ENCODE results near the gene EML6. TPM values are rescaled to one million over a fixed set of nuclear protein-coding genes. Genes with fewer than 3 reads are reported as not detected.

EML6 gene
- total RNA-seq, 1 donor from 2014 or later = 8.1 TPM

DNA sequence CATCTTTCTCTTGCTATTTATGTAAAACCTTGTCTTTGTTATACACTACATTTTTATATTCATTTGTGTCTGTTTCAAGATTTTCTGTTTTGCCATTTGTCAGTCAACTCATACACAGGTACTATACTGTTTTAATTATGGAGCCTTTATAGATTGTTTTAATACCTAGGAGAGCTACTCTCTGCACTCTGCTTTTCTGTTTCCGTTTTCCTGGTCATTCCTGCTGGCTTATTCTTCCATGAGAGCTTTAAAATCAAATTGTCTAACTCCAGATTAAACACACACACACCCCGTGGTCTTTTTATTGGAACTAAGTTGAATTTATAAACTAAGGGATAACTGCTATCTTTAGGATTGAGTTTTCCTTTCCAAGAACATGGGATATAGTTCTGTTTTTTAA, 165.6 kb downstream of the EML6 start:
- Mint-ChIP-seq H3K4me1 (no peaks in the 10 kb centered on the region), H3K27ac (ENCODE audit: unreplicated experiment) (no peak overlapping the region), H3K9me3 (no peaks in the 10 kb centered on the region), H3K36me3 (ENCODE audit: low read depth) (no peaks in the 10 kb centered on the region), H3K4me3 (no peak overlapping the region), H3K27me3 (ENCODE audit: low read depth) (no peaks in the 10 kb centered on the region)
- DNase-seq (ENCODE audit: low read depth, low spot score) = no peak
- TF ChIP-seq, protein P1, sequence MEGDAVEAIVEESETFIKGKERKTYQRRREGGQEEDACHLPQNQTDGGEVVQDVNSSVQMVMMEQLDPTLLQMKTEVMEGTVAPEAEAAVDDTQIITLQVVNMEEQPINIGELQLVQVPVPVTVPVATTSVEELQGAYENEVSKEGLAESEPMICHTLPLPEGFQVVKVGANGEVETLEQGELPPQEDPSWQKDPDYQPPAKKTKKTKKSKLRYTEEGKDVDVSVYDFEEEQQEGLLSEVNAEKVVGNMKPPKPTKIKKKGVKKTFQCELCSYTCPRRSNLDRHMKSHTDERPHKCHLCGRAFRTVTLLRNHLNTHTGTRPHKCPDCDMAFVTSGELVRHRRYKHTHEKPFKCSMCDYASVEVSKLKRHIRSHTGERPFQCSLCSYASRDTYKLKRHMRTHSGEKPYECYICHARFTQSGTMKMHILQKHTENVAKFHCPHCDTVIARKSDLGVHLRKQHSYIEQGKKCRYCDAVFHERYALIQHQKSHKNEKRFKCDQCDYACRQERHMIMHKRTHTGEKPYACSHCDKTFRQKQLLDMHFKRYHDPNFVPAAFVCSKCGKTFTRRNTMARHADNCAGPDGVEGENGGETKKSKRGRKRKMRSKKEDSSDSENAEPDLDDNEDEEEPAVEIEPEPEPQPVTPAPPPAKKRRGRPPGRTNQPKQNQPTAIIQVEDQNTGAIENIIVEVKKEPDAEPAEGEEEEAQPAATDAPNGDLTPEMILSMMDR (conservative IDR thresholded peaks at IDR 0.05) = no peak

DNA sequence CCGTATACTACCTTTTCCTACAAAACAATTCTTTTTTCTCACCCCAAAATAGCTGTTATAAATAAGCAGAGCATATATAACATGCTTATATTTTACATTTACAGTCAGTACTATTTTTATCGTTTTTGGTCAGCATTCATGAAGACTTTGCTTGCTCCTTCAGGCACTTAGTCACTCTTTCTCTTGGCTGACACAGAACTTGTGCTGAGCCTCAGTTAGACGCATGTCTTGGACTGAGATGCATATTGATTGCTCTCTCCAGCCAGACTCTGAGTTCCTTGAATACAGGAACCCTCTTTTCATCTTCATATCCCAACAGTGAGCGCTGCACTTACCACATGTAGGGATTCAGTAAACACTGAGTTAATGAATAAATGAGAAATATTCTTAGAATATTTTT, 168.4 kb downstream of the EML6 start:
- Mint-ChIP-seq H3K4me3 (no peak overlapping the region), H3K9me3 (no peaks in the 10 kb centered on the region), H3K36me3 (ENCODE audit: low read depth) (peaks cover 2% of the 10 kb centered on the region), H3K27ac (ENCODE audit: unreplicated experiment) (no peak overlapping the region), H3K4me1 (no peaks in the 10 kb centered on the region), H3K27me3 (ENCODE audit: low read depth) (no peaks in the 10 kb centered on the region)
- DNase-seq (ENCODE audit: low read depth, low spot score) = no peak
- TF ChIP-seq, protein P1 (conservative IDR thresholded peaks at IDR 0.05) = no peak

DNA sequence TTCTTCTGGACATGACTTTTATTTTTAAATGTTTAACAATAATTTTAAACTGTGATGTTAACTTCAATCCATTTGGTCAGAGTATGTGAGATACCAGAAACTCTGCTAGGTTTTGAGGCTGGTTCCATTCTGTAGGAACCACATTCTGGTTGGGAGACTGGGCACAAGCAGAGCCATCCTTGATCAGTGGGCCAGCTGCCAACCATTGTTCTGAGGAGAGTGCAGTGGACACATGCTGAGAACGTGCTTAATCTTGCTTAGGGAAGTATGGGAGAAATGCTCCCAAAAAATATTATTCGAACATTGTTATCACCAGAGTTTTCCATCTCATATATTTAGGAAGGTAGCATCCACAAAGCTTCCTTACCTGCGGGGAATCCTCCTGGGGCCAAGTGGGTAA, 171.0 kb downstream of the EML6 start:
- Mint-ChIP-seq H3K27ac (ENCODE audit: unreplicated experiment) (no peak overlapping the region), H3K4me1 (no peaks in the 10 kb centered on the region), H3K4me3 (no peak overlapping the region), H3K9me3 (no peaks in the 10 kb centered on the region), H3K36me3 (ENCODE audit: low read depth) (peaks cover 2% of the 10 kb centered on the region), H3K27me3 (ENCODE audit: low read depth) (no peaks in the 10 kb centered on the region)
- TF ChIP-seq, protein P1 (conservative IDR thresholded peaks at IDR 0.05) = no peak
- no peak for DNase-seq (ENCODE audit: low read depth, low spot score)

GRCh38 chr2:54895730-54896129, 172.3 kb downstream of the EML6 start:
- Mint-ChIP-seq H3K9me3 (no peaks in the 10 kb centered on the region), H3K36me3 (ENCODE audit: low read depth) (peaks cover 2% of the 10 kb centered on the region), H3K27me3 (ENCODE audit: low read depth) (no peaks in the 10 kb centered on the region), H3K4me3 (no peak overlapping the region), H3K27ac (ENCODE audit: unreplicated experiment) (no peak overlapping the region), H3K4me1 (no peaks in the 10 kb centered on the region)
- DNase-seq (ENCODE audit: low read depth, low spot score) = no peak
- TF ChIP-seq, protein P1 (conservative IDR thresholded peaks at IDR 0.05) = no peak

DNA sequence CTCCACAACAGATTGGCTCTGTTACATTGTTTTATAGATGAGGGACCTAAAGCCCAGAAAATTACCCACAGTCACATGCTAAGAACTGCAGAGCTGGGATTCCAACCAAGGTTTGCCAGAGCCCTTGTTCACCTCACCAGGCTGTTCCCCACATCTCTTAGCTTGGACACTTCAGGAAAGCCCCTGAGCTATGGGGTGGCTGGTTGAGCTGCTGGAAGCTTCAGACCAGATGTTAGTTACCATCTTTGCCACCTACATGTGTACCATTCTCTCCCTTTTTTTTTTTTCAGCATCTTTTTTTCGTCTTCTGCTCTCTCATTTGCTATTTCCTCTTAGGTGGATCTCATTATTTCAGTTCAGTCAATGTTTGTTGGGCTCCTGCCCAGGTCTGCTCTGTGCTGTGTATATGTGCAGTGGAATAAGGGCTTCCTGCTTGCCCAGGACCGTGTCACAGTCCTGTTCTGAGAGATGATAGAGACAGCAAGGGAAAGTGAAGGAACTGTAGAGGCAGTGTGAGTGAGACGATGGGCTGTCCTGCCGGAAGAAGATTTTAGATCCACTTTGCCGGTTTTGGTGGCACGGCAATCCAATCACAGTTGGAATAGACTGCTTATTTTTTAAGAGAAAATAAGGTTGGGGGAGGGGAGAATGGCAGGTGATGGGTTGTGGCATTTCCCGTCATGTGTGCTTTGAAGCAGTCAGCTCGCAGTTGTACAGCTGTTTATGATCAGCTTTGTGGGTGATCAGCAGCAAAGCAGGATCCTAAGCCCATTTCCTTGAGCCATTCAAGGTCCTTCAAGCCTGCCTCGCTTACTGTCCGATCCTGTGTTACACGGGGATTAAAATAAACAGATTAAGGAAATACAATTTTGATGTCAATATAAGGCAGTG, 174.2 kb downstream of the EML6 start:
- Mint-ChIP-seq H3K9me3 (no peaks in the 10 kb centered on the region), H3K27ac (ENCODE audit: unreplicated experiment) (no peak overlapping the region), H3K27me3 (ENCODE audit: low read depth) (no peaks in the 10 kb centered on the region), H3K36me3 (ENCODE audit: low read depth) (peaks cover 2% of the 10 kb centered on the region), H3K4me1 (no peaks in the 10 kb centered on the region), H3K4me3 (no peak overlapping the region)
- DNase-seq (ENCODE audit: low read depth, low spot score) = no peak
- TF ChIP-seq, protein P1 (conservative IDR thresholded peaks at IDR 0.05) = no peak
